GM15510 (cell line): Measurements from ENCODE around the gene PCDHGB7.

ENCODE experiments used
- POLR2A ChIP-seq: IDR thresholded peaks from 3 replicates; pipeline ENCODE4 v1.6.1; 2011; ENCODE audit warnings: borderline replicate concordance; ENCODE audit not compliant: insufficient read length; ENCODE audit errors: extremely low read depth

PCDHGB7 gene

DNA sequence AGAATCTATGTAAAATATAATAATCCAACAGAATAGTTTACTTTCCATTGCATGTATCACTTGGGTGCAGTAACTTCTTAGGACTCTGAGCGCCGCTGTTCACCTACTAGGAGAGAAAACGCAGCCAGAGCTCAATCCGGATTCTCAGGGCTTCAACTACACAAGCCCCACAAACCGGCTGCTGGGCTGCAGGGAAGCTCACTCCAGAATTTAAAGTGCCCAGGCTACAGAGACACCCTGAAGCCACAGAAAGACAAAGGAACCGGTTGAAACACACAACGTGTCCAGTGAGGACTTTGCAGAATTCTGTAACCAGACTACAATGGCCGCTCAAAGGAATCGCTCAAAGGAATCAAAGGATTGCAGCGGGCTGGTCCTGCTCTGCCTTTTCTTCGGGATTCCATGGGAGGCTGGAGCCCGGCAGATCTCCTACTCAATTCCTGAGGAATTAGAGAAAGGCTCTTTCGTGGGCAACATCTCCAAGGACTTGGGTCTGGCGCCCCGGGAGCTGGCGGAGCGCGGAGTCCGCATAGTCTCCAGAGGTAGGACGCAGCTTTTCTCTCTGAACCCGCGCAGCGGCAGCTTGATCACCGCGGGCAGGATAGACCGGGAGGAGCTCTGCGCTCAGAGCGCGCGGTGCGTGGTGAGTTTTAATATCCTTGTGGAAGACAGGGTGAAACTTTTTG is 4.5 kb upstream of the PCDHGB7 start, which contains the start of gene PCDHGA10:
Gene PCDHGA10 (plus strand): TSS at position 134 of the 686 bp plus-strand sequence. CDS start 189 bp downstream, at position 323.
- TF ChIP-seq POLR2A = no peak

DNA sequence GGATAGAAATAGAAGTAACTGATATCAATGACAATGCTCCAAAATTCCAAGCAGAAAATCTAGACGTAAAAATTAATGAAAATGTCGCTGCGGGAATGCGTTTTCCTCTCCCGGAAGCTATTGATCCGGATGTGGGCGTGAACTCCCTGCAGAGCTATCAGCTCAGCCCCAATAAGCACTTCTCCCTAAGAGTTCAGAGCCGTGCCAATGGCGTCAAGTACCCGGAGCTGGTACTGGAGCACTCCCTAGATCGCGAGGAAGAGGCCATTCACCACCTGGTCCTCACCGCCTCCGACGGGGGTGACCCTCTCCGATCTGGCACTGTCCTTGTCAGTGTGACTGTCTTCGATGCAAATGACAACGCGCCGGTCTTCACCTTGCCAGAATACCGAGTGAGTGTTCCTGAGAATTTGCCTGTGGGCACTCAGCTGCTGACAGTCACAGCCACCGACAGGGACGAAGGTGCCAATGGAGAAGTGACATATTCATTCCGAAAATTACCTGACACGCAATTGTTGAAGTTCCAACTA is 3.9 kb upstream of the PCDHGB7 start:
- no peak for TF ChIP-seq POLR2A

- no peak for TF ChIP-seq POLR2A
These were observed 1.8 kb downstream of the PCDHGB7 start for GRCh38 chr5:141419074-141419880.

GRCh38 chr5:141420855-141421488 is 3.5 kb downstream of the PCDHGB7 start, which contains the start of gene PCDHGA11:
TSS of gene PCDHGA11 (plus strand) at chr5:141421051. CDS start at chr5:141421228, 177 bp downstream.
- TF ChIP-seq POLR2A = no peak

- no peak for TF ChIP-seq POLR2A
These were observed 4.0 kb downstream of the PCDHGB7 start for GRCh38 chr5:141421489-141421855.

- TF ChIP-seq POLR2A = no peak
These were observed 5.3 kb downstream of the PCDHGB7 start for GRCh38 chr5:141422742-141423291.

GRCh38 chr5:141427783-141428426 is 10.4 kb downstream of the PCDHGB7 start:
- no peak for TF ChIP-seq POLR2A

GRCh38 chr5:141430332-141431113 is 13.0 kb downstream of the PCDHGB7 start, which contains the start of gene PCDHGA12:
TSS of gene PCDHGA12 (plus strand) at chr5:141430507. CDS start at chr5:141430760, 253 bp downstream.
- no peak for TF ChIP-seq POLR2A

DNA sequence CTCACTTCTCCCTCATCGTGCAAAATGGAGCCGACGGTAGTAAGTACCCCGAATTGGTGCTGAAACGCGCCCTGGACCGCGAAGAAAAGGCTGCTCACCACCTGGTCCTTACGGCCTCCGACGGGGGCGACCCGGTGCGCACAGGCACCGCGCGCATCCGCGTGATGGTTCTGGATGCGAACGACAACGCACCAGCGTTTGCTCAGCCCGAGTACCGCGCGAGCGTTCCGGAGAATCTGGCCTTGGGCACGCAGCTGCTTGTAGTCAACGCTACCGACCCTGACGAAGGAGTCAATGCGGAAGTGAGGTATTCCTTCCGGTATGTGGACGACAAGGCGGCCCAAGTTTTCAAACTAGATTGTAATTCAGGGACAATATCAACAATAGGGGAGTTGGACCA is 13.8 kb downstream of the PCDHGB7 start:
- no peak for TF ChIP-seq POLR2A

DNA sequence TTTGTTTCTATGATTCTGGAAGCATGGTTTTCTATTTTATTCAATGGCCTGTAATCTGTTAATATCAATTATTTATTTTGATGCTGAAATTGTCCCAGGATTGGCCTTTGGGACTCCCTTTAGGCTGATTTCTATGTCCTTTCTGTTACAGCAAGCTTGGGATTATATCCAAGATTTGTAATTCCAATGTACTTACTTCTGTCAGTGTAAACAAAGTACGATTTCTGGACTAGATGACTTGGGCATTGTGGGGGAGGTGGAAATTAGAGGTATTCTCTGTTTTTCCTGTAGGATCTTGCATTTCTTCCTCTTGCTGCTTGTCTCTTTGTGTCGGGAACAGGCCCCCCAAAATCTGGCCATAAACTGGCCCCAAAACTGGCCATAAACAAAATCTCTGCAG is 16.5 kb downstream of the PCDHGB7 start:
- no peak for TF ChIP-seq POLR2A

- no peak for TF ChIP-seq POLR2A
These were observed 19.7 kb downstream of the PCDHGB7 start for GRCh38 chr5:141437221-141437620.

- TF ChIP-seq POLR2A = no peak
These were observed 22.1 kb downstream of the PCDHGB7 start for GRCh38 chr5:141439411-141440141.

DNA sequence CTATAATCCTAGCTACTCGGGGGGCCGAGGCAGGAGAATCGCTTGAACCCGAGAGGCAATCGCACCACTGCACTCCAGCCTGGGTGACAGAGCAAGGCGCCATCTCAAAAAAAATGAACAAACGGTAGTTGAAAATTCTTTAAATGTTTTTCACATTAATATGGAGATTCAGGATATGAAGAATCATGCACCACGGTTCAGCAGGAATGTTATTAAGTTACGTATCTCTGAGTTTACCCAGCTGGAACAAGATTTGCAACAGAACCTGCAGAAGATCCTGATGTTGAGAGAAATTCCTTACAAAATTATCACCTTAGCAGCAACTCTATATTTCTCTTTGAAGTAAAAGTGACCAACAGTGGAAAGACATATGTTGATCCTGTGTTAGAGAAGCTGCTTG is 22.9 kb downstream of the PCDHGB7 start:
- TF ChIP-seq POLR2A = no peak
